GM12892 (cell line): Measurements from ENCODE around the gene PIK3R5.
A peak's percentile ranks its signal among the peaks of the same experiment; 100 is the strongest.

Source experiments
- DNase-seq: peaks from one replicate; pipeline ENCODE4 v3.0.0; 2011; ENCODE audit not compliant: insufficient read length
- FAIRE-seq: peaks from 2 replicates; lab custom pipeline; 2011; peaks lifted over from hg19 to GRCh38; lab: Jason Lieb, UNC
- POLR2A ChIP-seq: IDR thresholded peaks from 2 replicates; pipeline ENCODE4 v1.6.1; 2011; ENCODE audit warnings: low read depth, low read length, control low read depth
- POLR2AphosphoS5 ChIP-seq: IDR thresholded peaks from 2 replicates; pipeline ENCODE4 v1.6.1; 2011; ENCODE audit warnings: low read depth, low read length, control low read depth
- TAF1 ChIP-seq: IDR thresholded peaks from 2 replicates; pipeline ENCODE4 v1.6.1; 2011; ENCODE audit warnings: low read depth, mild to moderate bottlenecking, control low read depth, low read length, borderline replicate concordance

Gene PIK3R5

DNA sequence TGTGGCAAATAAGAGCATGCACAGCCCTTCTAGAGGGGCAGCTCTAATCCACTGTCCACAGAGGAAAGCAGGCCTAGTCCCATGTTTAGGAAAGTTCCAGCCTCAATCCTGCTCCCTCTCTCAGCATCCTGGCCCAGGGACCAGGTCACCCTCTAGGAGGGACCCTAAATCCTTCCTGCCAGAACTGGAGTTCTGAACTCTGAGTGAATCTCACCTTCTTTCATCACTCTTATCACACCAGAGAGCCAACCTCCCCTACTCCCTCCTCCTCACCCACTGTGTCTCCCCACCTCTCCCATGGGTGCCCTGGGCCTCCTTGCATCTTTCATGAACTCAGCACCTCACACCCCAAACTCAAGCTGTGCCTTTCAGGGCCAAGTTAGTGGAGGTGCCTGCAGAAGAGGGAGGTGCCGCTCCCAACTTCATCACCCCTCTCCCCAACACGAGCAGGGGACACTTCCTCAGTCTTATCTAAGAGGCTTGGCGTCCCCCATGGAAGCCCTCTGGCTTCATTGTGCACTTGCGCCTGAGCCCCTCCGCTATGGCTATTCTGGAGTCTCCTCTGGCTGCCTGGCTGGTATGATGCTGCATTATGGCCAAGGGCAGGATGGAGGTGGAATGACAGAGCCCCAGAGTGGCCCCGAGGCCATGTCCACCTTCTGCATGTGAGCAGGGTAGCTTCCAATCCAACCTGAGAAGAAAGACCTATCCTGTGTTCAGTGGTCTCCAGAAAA lies 129.7 kb downstream of the PIK3R5 start:
- DNase-seq (no peak), FAIRE-seq (no peak)
- TF ChIP-seq POLR2A (0 out of 2 replicates have a peak, but pooled peaks have one; percentile 23), TAF1 (no peak), POLR2AphosphoS5 (peak; percentile 30; the same call in 1 of the 2 replicates)

DNA sequence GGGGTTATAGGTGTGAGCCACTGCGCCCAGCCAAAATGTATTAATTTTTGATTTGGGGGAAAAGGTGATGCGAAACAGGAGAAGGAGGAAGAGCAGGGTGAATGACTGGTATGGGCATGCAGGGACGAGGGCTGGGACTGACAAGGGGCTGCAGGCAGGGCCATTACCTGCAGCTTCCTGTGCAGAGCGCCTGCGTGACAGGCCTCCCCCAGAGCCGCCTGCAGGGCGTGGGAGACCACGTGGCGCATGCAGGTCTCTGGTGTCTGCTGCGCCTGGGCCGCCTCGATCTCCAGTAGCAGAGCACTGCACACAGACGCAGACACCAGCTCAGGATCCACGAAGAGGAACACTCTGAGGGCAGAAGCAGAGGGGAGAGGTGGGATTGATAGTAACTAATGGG lies 130.4 kb downstream of the PIK3R5 start:
- DNase-seq (no peak), FAIRE-seq (no peak)
- TF ChIP-seq POLR2AphosphoS5 (no peak), TAF1 (no peak), POLR2A (no peak)

DNA sequence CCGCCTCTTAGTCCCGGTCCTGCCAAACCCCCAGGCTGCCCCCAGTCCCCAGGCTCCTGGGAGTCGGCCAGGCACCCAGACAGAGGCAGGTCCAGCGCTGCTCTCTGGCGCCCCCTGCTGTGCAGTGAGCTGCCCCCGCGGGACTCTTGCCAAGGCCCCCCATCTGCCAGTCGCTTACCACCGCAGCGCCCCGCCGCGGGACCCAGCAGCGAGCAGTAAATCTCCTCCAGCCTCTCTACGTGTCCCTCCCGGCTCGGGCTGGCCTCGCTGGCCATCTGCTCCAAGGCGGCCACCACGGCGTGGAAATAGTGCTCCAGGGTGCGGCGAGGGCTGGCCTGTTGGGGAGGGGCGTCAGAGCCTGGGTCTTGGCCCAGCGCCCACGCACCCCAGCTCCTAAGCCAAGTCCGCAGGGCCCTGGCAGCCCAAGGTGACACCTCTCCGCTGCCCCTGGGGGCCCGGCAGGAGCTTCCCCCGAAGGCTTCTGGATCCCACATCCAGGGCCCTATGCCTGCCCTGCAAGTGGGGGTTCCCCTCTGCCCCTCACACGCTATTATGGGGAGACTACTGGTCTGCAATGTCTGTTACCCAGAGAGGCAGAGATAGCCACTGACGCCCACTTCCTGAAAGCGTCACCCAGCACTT lies 132.7 kb downstream of the PIK3R5 start:
- FAIRE-seq = no peak
- peak; percentile 45 for DNase-seq
- TF ChIP-seq POLR2A (no peak), POLR2AphosphoS5 (no peak), TAF1 (no peak)

DNA sequence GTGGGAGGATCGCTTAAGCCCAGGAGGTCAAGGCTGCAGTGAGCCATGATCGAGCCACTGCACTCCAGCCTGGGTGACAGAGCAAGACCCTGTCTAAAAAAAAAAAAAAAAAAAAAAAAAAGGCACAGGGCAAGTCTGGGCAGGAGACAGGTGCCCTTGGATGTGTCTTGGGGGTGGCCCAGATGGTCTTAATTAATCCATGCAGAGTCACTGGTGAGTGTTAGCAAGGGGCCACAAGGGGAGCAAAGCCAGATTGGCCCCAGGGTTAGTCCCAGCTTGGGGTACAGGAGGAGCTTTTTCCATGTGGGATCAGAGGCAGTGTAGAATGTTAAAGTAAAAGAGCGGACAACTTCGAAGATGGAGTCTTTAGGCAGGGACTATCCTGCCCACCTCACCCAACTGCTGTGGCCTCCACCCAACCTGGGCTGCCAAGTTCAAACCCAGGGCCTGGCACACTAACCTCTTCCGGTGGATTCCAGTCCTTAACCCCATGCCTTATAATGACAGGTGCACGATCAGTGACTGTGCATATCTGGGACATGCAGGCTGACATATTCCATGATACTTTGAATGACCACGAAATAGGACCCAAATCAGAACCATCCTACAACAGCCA lies 134.2 kb downstream of the PIK3R5 start:
- DNase-seq = no peak
- FAIRE-seq = no peak
- TF ChIP-seq POLR2AphosphoS5 (peak; percentile 78), TAF1 (no peak), POLR2A (peak; percentile 57; the same call in 1 of the 2 replicates)

DNA sequence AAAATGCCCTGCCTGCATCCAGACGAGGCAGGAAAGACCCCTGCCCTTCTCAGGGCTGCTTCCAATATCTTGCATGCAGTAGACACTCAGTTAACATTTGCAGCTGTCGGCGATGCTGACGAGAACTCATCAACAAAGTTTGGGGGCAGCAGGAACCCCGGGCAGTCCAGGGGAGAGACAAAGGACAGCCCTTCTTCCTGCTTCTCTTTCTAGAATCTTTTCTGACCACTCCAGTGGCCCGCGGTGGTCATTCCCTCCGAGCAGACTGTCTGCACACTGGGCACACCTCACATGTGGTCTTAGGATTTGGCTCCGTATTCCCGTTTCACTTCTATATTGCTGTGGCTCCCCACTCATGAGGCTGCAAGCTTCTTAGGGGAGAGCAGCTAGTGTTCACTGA lies 135.4 kb downstream of the PIK3R5 start:
- TF ChIP-seq POLR2A = no peak
- TF ChIP-seq TAF1 = no peak
- TF ChIP-seq POLR2AphosphoS5 = no peak; the same call in 1 of the 2 replicates
- no peak for FAIRE-seq
- no peak for DNase-seq

DNA sequence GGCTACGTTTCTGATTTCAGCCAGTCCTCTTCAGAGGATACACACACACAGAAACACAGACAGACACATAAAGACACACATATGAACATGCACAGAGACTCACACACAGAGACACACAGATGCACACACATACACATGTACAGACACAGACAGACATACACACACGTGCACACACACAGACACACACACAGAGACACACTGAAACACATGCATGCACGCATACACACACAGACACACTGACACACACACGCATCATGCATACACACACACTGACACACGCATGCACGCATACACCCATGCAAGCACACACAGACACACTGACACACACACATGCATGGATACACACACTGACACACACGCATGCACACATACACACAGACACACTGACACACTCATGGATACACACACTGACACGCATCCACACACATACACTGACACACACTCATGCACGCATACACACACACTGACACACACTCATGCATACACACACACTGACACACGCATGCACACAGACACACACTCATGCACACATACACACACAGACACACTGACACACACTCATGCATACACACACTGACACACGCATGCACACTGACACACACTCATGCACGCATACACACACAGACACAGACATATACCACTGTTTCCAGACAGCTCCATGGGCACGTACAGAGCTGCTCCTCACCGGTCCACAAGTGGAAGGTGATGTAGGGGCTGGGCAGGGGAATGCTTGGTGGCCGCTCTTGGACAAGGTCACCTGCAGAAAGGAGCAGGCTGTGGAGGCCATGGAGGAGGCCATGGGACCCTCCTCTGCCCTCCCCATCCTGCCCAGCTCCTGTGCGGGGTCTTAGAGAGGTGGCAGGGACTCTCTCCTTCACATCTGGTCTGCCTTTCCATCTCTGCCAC lies 136.2 kb downstream of the PIK3R5 start:
- TF ChIP-seq POLR2A (peak; percentile 84), POLR2AphosphoS5 (peak; percentile 98), TAF1 (no peak)
- FAIRE-seq = peak; percentile 70
- no peak for DNase-seq
